ENCODE data around the gene YPEL1. TPM values are rescaled to one million over a fixed set of nuclear protein-coding genes. Genes with fewer than 3 reads are reported as not detected.

YPEL1 gene
- total RNA-seq, 4 donors from 2014 or later, result 2.3 to 13.7 (median 7.6) TPM

DNA sequence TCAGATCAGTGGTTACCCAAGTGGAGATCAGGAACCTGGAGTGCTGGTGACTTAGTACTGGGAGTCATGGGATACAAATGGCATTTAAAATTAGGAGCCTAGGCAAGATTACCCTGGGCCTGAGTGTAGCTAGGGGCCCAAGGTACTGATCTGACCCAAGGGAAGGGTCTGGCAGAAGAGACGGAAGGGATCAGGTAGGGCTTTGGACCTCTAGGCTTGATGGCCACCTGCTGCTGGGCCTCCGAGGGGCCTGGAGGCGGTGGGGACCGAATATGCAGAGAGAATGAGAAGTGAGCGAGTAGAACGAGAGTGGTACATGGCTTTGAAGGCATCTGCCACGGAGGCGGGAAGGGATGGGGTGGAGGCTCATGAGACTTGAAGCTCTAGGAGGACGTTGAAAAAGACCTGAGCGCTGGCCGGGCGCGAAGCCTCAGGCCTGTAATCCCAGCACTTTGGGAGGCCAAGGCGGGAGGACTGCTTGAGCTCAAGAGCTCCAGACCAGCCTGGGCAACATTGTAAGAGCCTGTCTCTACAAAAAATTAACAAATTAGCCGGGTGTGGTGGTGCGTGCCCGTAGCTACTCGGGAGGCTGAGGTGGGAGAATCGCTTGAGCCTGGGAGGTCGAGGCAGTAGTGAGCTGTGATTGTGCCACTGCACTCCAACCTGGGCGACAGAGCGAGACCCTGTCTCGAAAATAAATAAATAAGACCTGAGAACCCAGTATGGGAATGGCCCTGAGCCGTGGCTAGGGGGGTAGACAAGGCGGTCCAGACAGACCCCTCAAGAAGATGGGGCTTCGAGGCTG, 70.3 kb downstream of the YPEL1 start:
- intact Hi-C loops (cut with DNase I; ENCODE audit: low total_unique reads), result no loop called here
- TF ChIP-seq, protein P1, sequence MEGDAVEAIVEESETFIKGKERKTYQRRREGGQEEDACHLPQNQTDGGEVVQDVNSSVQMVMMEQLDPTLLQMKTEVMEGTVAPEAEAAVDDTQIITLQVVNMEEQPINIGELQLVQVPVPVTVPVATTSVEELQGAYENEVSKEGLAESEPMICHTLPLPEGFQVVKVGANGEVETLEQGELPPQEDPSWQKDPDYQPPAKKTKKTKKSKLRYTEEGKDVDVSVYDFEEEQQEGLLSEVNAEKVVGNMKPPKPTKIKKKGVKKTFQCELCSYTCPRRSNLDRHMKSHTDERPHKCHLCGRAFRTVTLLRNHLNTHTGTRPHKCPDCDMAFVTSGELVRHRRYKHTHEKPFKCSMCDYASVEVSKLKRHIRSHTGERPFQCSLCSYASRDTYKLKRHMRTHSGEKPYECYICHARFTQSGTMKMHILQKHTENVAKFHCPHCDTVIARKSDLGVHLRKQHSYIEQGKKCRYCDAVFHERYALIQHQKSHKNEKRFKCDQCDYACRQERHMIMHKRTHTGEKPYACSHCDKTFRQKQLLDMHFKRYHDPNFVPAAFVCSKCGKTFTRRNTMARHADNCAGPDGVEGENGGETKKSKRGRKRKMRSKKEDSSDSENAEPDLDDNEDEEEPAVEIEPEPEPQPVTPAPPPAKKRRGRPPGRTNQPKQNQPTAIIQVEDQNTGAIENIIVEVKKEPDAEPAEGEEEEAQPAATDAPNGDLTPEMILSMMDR (IDR thresholded peaks at IDR 0.05), result no peak
- no peak for TF ChIP-seq POLR2A (IDR thresholded peaks at IDR 0.05)
- Histone ChIP-seq H3K27me3 (no peaks in the 10 kb centered on the region), H3K36me3 (no peaks in the 10 kb centered on the region), H3K27ac (peak overlapping the region; percentile 78 to 81), H3K4me3 (peak overlapping the region; percentile 59 to 66), H3K4me1 (no peaks in the 10 kb centered on the region), H3K9me3 (no peaks in the 10 kb centered on the region)
- no peak for DNase-seq

DNA sequence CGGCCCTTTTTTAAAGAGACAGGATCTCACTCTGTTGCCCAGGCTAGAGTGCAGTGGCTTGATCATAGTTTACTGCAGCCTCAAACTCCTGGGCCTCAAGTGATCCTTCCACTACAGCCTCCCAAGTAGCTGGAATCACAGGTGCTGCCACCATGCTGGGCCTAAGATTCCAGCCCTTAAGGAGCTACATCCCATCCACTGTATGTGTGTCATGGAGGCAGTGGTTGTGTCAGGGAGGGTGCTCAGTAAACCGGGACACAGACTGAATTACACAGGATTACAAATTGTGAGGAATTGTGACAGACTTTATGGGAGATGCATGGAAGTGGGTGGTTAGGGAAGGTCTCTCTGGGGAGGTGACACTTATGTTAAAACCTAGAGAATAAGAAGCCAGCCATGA, 71.9 kb downstream of the YPEL1 start:
- Histone ChIP-seq H3K4me1 (no peaks in the 10 kb centered on the region), H3K36me3 (no peaks in the 10 kb centered on the region), H3K27ac (no peak overlapping the region), H3K4me3 (no peak overlapping the region), H3K9me3 (no peaks in the 10 kb centered on the region), H3K27me3 (no peaks in the 10 kb centered on the region)
- DNase-seq, result no peak
- TF ChIP-seq POLR2A (IDR thresholded peaks at IDR 0.05), result no peak
- TF ChIP-seq, protein P1 (IDR thresholded peaks at IDR 0.05), result no peak
- intact Hi-C loops (cut with DNase I; ENCODE audit: low total_unique reads), result no loop called here

DNA sequence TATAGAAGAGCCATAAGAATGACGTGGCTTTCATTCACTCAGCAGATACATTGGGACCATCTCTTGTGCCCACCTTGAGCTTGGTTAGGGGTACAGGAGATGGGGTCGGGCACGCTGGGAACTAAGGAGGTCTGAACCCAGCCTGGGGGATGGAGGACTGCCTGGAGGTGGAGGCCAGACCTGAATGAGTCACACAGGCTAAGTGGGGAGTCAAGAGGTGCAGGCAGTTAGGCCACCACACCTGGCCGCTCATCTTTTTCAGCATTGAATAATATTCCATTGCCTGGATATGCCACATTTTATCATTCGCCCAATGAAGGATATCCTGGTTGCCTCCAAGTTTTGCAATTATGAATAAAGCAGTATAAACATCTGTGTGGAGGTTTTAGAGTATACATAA, 73.6 kb downstream of the YPEL1 start:
- Histone ChIP-seq H3K27me3 (peaks cover 0 to 8% of the 10 kb centered on the region in 2 donors), H3K36me3 (no peaks in the 10 kb centered on the region), H3K9me3 (no peaks in the 10 kb centered on the region), H3K27ac (no peak overlapping the region), H3K4me1 (no peaks in the 10 kb centered on the region), H3K4me3 (no peak overlapping the region)
- no peak for DNase-seq
- intact Hi-C loops (cut with DNase I; ENCODE audit: low total_unique reads), result no loop called here
- no peak for TF ChIP-seq POLR2A (IDR thresholded peaks at IDR 0.05)
- TF ChIP-seq, protein P1 (IDR thresholded peaks at IDR 0.05), result no peak

DNA sequence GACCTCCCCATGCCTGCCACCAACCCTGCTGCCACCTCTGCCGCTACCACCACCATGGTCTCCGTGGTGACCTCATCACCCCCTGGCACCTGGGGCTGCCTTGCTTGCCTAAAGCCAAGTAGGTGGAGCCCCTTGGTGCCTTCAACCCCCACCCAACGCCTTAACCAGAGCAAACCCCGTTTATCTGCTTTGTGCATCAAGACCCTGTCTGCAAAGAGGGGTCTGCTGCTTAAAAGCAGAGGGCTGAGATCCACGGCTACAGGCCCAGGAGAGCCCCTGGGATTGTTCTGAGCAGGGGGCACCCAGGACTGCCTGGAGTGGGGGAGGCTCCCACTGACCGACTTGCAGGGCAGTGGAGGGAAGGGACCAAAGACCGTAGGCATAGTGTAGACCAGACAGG, 74.7 kb downstream of the YPEL1 start:
- Histone ChIP-seq H3K27me3 (peaks cover 0 to 8% of the 10 kb centered on the region in 2 donors), H3K4me1 (no peaks in the 10 kb centered on the region), H3K4me3 (no peak overlapping the region), H3K9me3 (no peaks in the 10 kb centered on the region), H3K27ac (no peak overlapping the region), H3K36me3 (no peaks in the 10 kb centered on the region)
- no peak for TF ChIP-seq POLR2A (IDR thresholded peaks at IDR 0.05)
- TF ChIP-seq, protein P1 (IDR thresholded peaks at IDR 0.05), result no peak
- intact Hi-C loops (cut with DNase I; ENCODE audit: low total_unique reads), result no loop called here
- no peak for DNase-seq

DNA sequence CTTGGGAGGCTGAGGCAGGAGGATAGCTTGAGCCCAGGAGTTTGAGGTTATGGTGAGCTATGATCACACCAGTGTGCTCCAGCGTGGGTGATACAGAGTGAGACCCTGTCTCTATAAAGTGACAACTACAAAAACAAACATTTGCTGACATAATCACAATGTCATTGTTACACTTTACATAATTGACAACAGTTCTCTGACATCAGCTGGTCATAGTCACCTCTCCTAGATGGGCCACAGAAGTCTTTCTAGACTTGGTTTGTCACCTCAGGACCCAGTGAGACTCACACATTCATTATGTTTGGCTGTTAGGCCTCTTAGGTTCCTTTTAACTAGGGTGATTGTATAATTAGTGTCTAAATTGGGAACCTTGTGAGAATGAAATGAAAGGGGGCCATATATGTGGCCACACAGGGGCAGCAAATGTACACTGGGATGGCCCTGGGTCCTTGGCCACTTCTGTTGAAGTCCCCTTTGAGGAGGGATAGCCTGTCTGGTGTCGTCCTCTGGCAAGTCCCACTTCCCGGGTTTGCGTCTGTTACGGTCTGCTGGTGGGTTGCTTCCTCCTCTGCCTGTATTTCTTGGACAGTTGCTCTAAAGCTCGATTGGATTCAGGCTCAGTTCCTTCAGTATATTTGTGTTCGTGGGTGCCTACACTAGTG, 75.6 kb downstream of the YPEL1 start:
- H3K4me3 ChIP-seq, result no peak overlapping the region
- peaks cover 0 to 8% of the 10 kb centered on the region in 2 donors for H3K27me3 ChIP-seq
- no peak for TF ChIP-seq POLR2A (IDR thresholded peaks at IDR 0.05)
- TF ChIP-seq, protein P1 (IDR thresholded peaks at IDR 0.05), result no peak
- no peaks in the 10 kb centered on the region for H3K36me3 ChIP-seq
- no peak for DNase-seq
- no peaks in the 10 kb centered on the region for H3K9me3 ChIP-seq
- no peaks in the 10 kb centered on the region for H3K4me1 ChIP-seq
- intact Hi-C loops (cut with DNase I; ENCODE audit: low total_unique reads), result no loop called here
- H3K27ac ChIP-seq, result no peak overlapping the region

Data from uterus (tissue), 4 donors.